WTC11 (cell line): ENCODE measurements around the gene VRTN. TPM values are rescaled to one million over a fixed set of nuclear protein-coding genes. Genes with fewer than 3 reads are reported as not detected.
A peak's percentile ranks its signal among the peaks of the same experiment; 100 is the strongest.

ENCODE experiments used
- ATAC-seq: fragments of 200-7000 bp; cut with Tn5 transposase; 2 replicates; pipeline ENCODE4 v1.10.0; 2021; ENCODE audit warnings: mild to moderate bottlenecking, moderate library complexity
- CTCF ChIA-PET: fragments of 300-600 bp; sonication (Branson Sonifier 250); formaldehyde crosslinking; loops from one replicate; lab custom pipeline; 2021; ENCODE audit warnings: antibody characterized with exemption; lab: Charles Lee
- POLR2A ChIA-PET: fragments of 350-600 bp; sonication (Branson Sonifier 250); formaldehyde crosslinking; loops from one replicate; lab custom pipeline; 2021; ENCODE audit warnings: antibody characterized with exemption; lab: Charles Lee
- DNase-seq: peaks from one replicate; pipeline ENCODE4 v3.0.0; 2021; ENCODE audit warnings: low spot score
- H3K27ac Mint-ChIP-seq: 2 replicates; pipeline ENCODE4 v1.8.0; 2021; ENCODE audit warnings: mixed read lengths
- H3K27me3 Mint-ChIP-seq: 2 replicates; pipeline ENCODE4 v1.8.0; 2021; ENCODE audit warnings: low read depth, mild to moderate bottlenecking, moderate library complexity, mixed read lengths
- H3K36me3 Mint-ChIP-seq: 2 replicates; pipeline ENCODE4 v1.8.0; 2021; ENCODE audit warnings: mixed read lengths
- H3K4me1 Mint-ChIP-seq: 2 replicates; pipeline ENCODE4 v1.8.0; 2022; ENCODE audit warnings: mixed read lengths
- H3K4me3 Mint-ChIP-seq: 2 replicates; pipeline ENCODE4 v1.8.0; 2021; ENCODE audit warnings: mild to moderate bottlenecking, moderate library complexity, mixed read lengths
- H3K9me3 Mint-ChIP-seq: 2 replicates; pipeline ENCODE4 v1.8.0; 2021; ENCODE audit warnings: mixed read lengths
- ATF1 ChIP-seq: sonication (generic); formaldehyde crosslinking; IDR thresholded peaks from 2 replicates; pipeline ENCODE4 v1.8.1; 2023; ENCODE audit warnings: mild to moderate bottlenecking, moderate library complexity, missing genetic modification reagents
- ELF4 ChIP-seq: sonication (generic); formaldehyde crosslinking; IDR thresholded peaks from 2 replicates; pipeline ENCODE4 v1.8.1; 2022; ENCODE audit warnings: low read depth, mild to moderate bottlenecking, moderate library complexity, missing genetic modification reagents
- FOXK1 ChIP-seq: sonication (generic); formaldehyde crosslinking; IDR thresholded peaks from 2 replicates; pipeline ENCODE4 v1.8.0; 2022; ENCODE audit warnings: mild to moderate bottlenecking, moderate library complexity, missing genetic modification reagents
- JAZF1 ChIP-seq: fragments of 250-450 bp; sonication (Bioruptor Pico); IDR thresholded peaks from 2 replicates; pipeline ENCODE4 v1.9.0; 2021; ENCODE audit warnings: moderate library complexity, mild to moderate bottlenecking, inconsistent platforms
- NFE2L1 ChIP-seq: sonication (generic); formaldehyde crosslinking; IDR thresholded peaks from 2 replicates; pipeline ENCODE4 v1.8.1; 2023; ENCODE audit warnings: missing genetic modification reagents
- NR1H2 ChIP-seq: sonication (generic); formaldehyde crosslinking; IDR thresholded peaks from 2 replicates; pipeline ENCODE4 v1.9.0; 2021; ENCODE audit warnings: mild to moderate bottlenecking, moderate library complexity, missing genetic modification reagents
- NR3C1 ChIP-seq: sonication (generic); formaldehyde crosslinking; conservative IDR thresholded peaks from 2 replicates; pipeline ENCODE4 v1.8.1; 2023; ENCODE audit warnings: low read depth, mild to moderate bottlenecking, missing genetic modification reagents
- RELA ChIP-seq: sonication (generic); formaldehyde crosslinking; IDR thresholded peaks from 2 replicates; pipeline ENCODE4 v1.8.1; 2022; ENCODE audit warnings: missing genetic modification reagents, mild to moderate bottlenecking, borderline replicate concordance
- SP1 ChIP-seq: sonication (generic); formaldehyde crosslinking; conservative IDR thresholded peaks from 2 replicates; pipeline ENCODE4 v1.8.1; 2022; ENCODE audit warnings: missing genetic modification reagents
- TEAD1 ChIP-seq: sonication (generic); formaldehyde crosslinking; IDR thresholded peaks from 2 replicates; pipeline ENCODE4 v1.8.0; 2022; ENCODE audit warnings: mild to moderate bottlenecking, missing genetic modification reagents
- TEAD4 ChIP-seq: sonication (generic); formaldehyde crosslinking; IDR thresholded peaks from 2 replicates; pipeline ENCODE4 v1.8.0; 2022; ENCODE audit warnings: mild to moderate bottlenecking, missing genetic modification reagents
- TP53 ChIP-seq: sonication (generic); formaldehyde crosslinking; IDR thresholded peaks from 2 replicates; pipeline ENCODE4 v1.8.1; 2023; ENCODE audit warnings: mild to moderate bottlenecking, missing genetic modification reagents
- ZNF317 ChIP-seq: sonication (generic); formaldehyde crosslinking; IDR thresholded peaks from 2 replicates; pipeline ENCODE4 v1.8.1; 2023; ENCODE audit warnings: low read depth, mild to moderate bottlenecking, moderate library complexity, missing genetic modification reagents, borderline replicate concordance
- ZNF396 ChIP-seq: fragments of 250-450 bp; sonication (Bioruptor Pico); IDR thresholded peaks from 2 replicates; pipeline ENCODE4 v1.8.0; 2021; ENCODE audit warnings: mild to moderate bottlenecking, moderate library complexity, borderline replicate concordance
- ZNF416 ChIP-seq: fragments of 250-450 bp; sonication (Bioruptor Pico); IDR thresholded peaks from 2 replicates; pipeline ENCODE4 v1.9.0; 2021; ENCODE audit warnings: mild to moderate bottlenecking, inconsistent platforms
- total RNA-seq: library from RNA; stranded (reverse); gene quantifications from 3 replicates; pipeline ENCODE4 v1.2.3, GENCODE V29; 2021
- TF ChIP-seq, protein P1 (sequence below): sonication (generic); formaldehyde crosslinking; IDR thresholded peaks from 2 replicates; pipeline ENCODE4 v1.8.0; 2022; ENCODE audit warnings: missing genetic modification reagents
- TF ChIP-seq, protein P2 (sequence below): sonication (generic); formaldehyde crosslinking; IDR thresholded peaks from 2 replicates; pipeline ENCODE4 v1.8.1; 2023; ENCODE audit warnings: mild to moderate bottlenecking, missing genetic modification reagents
- TF ChIP-seq, protein P3 (sequence below): sonication (generic); formaldehyde crosslinking; IDR thresholded peaks from 2 replicates; pipeline ENCODE4 v1.8.1; 2023; ENCODE audit warnings: mild to moderate bottlenecking, missing genetic modification reagents, moderate library complexity
- TF ChIP-seq, protein P4 (sequence below): sonication (generic); formaldehyde crosslinking; IDR thresholded peaks from 2 replicates; pipeline ENCODE4 v1.8.0; 2023; ENCODE audit warnings: missing genetic modification reagents, mild to moderate bottlenecking, borderline replicate concordance
- TF ChIP-seq, protein P5 (sequence below): fragments of 250-450 bp; sonication (Bioruptor Pico); IDR thresholded peaks from 2 replicates; pipeline ENCODE4 v1.8.0; 2021; ENCODE audit warnings: mild to moderate bottlenecking

Gene VRTN
- total RNA-seq, 1 experiment from 2014 or later = 106 TPM

DNA sequence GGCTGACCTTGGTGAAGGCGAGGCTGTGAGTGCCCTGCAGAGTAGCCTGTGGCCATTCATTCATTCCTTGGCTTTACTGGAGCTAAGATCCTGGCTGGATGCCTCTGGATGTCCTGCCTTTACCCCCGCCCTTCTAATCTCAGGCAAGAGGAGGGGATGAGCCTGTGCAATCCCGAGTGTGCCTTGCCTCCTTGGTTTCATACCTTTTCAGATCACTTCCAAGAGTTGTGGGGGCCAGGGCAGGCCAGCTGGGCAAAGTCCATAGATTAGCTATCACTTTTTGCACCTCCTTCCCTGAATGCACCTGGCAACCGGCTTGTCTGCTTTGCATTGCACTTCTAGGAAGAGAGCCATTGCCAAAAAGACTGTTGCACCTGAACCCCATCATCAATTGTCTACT lies 1.5 kb downstream of the VRTN start (continued):
- TF ChIP-seq, protein P1, sequence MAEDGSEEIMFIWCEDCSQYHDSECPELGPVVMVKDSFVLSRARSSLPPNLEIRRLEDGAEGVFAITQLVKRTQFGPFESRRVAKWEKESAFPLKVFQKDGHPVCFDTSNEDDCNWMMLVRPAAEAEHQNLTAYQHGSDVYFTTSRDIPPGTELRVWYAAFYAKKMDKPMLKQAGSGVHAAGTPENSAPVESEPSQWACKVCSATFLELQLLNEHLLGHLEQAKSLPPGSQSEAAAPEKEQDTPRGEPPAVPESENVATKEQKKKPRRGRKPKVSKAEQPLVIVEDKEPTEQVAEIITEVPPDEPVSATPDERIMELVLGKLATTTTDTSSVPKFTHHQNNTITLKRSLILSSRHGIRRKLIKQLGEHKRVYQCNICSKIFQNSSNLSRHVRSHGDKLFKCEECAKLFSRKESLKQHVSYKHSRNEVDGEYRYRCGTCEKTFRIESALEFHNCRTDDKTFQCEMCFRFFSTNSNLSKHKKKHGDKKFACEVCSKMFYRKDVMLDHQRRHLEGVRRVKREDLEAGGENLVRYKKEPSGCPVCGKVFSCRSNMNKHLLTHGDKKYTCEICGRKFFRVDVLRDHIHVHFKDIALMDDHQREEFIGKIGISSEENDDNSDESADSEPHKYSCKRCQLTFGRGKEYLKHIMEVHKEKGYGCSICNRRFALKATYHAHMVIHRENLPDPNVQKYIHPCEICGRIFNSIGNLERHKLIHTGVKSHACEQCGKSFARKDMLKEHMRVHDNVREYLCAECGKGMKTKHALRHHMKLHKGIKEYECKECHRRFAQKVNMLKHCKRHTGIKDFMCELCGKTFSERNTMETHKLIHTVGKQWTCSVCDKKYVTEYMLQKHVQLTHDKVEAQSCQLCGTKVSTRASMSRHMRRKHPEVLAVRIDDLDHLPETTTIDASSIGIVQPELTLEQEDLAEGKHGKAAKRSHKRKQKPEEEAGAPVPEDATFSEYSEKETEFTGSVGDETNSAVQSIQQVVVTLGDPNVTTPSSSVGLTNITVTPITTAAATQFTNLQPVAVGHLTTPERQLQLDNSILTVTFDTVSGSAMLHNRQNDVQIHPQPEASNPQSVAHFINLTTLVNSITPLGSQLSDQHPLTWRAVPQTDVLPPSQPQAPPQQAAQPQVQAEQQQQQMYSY (CRISPR knock-in tag) = no peak
- TF ChIP-seq NR3C1 (CRISPR knock-in tag) (no peak), NFE2L1 (CRISPR knock-in tag) (no peak), TEAD1 (CRISPR knock-in tag) (no peak), ZNF317 (CRISPR knock-in tag) (no peak)

DNA sequence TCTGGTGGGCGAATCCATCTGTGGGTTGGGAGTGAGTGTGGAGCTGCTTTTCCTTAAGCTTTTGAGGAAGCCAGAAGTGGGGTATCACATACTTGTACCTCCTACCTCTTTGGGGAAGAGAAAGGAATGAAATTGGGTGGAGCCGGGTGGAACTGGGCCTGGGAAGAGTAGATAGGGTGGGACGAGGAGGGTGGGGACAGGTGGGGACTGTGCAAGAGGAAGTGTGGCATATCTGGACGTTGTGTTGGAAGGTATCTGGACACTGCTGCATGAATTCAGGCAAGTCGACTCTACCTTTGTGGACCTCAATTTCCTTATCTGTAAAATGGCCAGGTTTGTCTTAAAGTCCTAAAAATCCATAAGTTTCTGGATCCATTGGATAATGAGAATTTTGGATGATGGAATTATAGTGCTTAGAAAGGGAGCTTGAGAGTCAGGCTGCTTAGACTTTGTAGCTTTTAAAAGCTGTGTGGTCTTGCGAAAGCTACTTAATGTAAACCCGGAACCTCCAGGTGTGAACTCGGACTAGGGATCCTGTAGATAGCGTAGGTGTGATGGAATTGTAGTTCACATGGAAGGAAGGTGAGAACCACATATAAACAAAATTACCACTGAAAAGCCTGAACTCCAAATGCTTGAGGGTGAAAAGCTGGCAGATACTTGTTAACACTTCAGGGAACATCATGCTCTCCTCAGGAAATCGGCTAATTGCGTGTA lies 2.1 kb downstream of the VRTN start:
- Mint-ChIP-seq H3K27me3 (no peaks in the 10 kb centered on the region), H3K4me3 (peak overlapping the region; percentile 93), H3K36me3 (peaks cover 28% of the 10 kb centered on the region), H3K27ac (peak overlapping the region; percentile 85), H3K4me1 (peaks cover 50% of the 10 kb centered on the region), H3K9me3 (no peaks in the 10 kb centered on the region)
- CTCF ChIA-PET = interaction anchor here (0.5 to 5.0 kb wide), 8 partner anchors 9 to 128 kb away, joined by 3 to 14 read pairs (median 5); partner anchors contain the start of gene ABCD4
- no peak for DNase-seq
- TF ChIP-seq ZNF396 (CRISPR knock-in tag) (no peak), JAZF1 (no peak), ELF4 (CRISPR knock-in tag) (no peak), RELA (CRISPR knock-in tag) (no peak), FOXK1 (CRISPR knock-in tag) (no peak), SP1 (no peak), NR1H2 (CRISPR knock-in tag) (no peak), TEAD4 (CRISPR knock-in tag) (no peak), ZNF416 (CRISPR knock-in tag) (no peak), TP53 (no peak), ATF1 (CRISPR knock-in tag) (no peak)
- TF ChIP-seq, protein P2, sequence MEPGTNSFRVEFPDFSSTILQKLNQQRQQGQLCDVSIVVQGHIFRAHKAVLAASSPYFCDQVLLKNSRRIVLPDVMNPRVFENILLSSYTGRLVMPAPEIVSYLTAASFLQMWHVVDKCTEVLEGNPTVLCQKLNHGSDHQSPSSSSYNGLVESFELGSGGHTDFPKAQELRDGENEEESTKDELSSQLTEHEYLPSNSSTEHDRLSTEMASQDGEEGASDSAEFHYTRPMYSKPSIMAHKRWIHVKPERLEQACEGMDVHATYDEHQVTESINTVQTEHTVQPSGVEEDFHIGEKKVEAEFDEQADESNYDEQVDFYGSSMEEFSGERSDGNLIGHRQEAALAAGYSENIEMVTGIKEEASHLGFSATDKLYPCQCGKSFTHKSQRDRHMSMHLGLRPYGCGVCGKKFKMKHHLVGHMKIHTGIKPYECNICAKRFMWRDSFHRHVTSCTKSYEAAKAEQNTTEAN (CRISPR knock-in tag) = no peak
- TF ChIP-seq, protein P3, sequence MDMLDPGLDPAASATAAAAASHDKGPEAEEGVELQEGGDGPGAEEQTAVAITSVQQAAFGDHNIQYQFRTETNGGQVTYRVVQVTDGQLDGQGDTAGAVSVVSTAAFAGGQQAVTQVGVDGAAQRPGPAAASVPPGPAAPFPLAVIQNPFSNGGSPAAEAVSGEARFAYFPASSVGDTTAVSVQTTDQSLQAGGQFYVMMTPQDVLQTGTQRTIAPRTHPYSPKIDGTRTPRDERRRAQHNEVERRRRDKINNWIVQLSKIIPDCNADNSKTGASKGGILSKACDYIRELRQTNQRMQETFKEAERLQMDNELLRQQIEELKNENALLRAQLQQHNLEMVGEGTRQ = no peak
- TF ChIP-seq, protein P4, sequence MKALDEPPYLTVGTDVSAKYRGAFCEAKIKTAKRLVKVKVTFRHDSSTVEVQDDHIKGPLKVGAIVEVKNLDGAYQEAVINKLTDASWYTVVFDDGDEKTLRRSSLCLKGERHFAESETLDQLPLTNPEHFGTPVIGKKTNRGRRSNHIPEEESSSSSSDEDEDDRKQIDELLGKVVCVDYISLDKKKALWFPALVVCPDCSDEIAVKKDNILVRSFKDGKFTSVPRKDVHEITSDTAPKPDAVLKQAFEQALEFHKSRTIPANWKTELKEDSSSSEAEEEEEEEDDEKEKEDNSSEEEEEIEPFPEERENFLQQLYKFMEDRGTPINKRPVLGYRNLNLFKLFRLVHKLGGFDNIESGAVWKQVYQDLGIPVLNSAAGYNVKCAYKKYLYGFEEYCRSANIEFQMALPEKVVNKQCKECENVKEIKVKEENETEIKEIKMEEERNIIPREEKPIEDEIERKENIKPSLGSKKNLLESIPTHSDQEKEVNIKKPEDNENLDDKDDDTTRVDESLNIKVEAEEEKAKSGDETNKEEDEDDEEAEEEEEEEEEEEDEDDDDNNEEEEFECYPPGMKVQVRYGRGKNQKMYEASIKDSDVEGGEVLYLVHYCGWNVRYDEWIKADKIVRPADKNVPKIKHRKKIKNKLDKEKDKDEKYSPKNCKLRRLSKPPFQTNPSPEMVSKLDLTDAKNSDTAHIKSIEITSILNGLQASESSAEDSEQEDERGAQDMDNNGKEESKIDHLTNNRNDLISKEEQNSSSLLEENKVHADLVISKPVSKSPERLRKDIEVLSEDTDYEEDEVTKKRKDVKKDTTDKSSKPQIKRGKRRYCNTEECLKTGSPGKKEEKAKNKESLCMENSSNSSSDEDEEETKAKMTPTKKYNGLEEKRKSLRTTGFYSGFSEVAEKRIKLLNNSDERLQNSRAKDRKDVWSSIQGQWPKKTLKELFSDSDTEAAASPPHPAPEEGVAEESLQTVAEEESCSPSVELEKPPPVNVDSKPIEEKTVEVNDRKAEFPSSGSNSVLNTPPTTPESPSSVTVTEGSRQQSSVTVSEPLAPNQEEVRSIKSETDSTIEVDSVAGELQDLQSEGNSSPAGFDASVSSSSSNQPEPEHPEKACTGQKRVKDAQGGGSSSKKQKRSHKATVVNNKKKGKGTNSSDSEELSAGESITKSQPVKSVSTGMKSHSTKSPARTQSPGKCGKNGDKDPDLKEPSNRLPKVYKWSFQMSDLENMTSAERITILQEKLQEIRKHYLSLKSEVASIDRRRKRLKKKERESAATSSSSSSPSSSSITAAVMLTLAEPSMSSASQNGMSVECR (CRISPR knock-in tag) = no peak
- TF ChIP-seq, protein P5, sequence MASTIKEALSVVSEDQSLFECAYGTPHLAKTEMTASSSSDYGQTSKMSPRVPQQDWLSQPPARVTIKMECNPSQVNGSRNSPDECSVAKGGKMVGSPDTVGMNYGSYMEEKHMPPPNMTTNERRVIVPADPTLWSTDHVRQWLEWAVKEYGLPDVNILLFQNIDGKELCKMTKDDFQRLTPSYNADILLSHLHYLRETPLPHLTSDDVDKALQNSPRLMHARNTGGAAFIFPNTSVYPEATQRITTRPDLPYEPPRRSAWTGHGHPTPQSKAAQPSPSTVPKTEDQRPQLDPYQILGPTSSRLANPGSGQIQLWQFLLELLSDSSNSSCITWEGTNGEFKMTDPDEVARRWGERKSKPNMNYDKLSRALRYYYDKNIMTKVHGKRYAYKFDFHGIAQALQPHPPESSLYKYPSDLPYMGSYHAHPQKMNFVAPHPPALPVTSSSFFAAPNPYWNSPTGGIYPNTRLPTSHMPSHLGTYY (CRISPR knock-in tag) = no peak
- no peak for ATAC-seq
- POLR2A ChIA-PET = interaction anchor here (1.5 to 2.0 kb wide), 2 partner anchors 24 to 143 kb away, joined by 3 to 9 read pairs; partner anchors contain the start of genes ISCA2 and NPC2
